Panc1 (cell line): ENCODE results near the gene GPATCH8. TPM values are rescaled to one million over a fixed set of nuclear protein-coding genes. Genes with fewer than 3 reads are reported as not detected.

Experiments
- ATAC-seq: fragments of 200-7000 bp; cut with Tn5 transposase; 2 replicates; pipeline ENCODE4 v1.9.1; 2020; ENCODE audit warnings: mild to moderate bottlenecking, moderate library complexity
- BruUV-seq: library from RNA; stranded (reverse); fragments of 400-500 nt; replicated peaks from 2 replicates; lab custom pipeline; 2021; lab: Mats Ljungman, UMichigan
- CTCF ChIA-PET: fragments of 300-600 bp; sonication (Branson Sonifier 250); formaldehyde crosslinking; loops from one replicate; lab custom pipeline; 2022; ENCODE audit warnings: antibody characterized with exemption; lab: Charles Lee
- POLR2A ChIA-PET: fragments of 300-600 bp; sonication (Branson Sonifier 250); formaldehyde crosslinking; loops from one replicate; lab custom pipeline; 2022; ENCODE audit warnings: antibody characterized with exemption; lab: Charles Lee
- DNase-seq: peaks from one replicate; pipeline ENCODE4 v3.0.0-alpha.2; 2010; ENCODE audit warnings: low read depth, low spot score
- H3K27ac ChIP-seq: 2 replicates; pipeline ENCODE4 v1.5.1; 2011; ENCODE audit warnings: mild to moderate bottlenecking, low read length, inconsistent platforms
- H3K27me3 ChIP-seq: fragments of 200-500 bp; sonication (Bioruptor generic); 2 replicates; pipeline ENCODE4 v1.6.0; 2014; ENCODE audit warnings: low read length, inconsistent platforms; ENCODE audit not compliant: control insufficient read depth, insufficient read depth
- H3K36me3 ChIP-seq: fragments of 200-500 bp; sonication (Bioruptor generic); 2 replicates; pipeline ENCODE4 v1.5.1; 2014; ENCODE audit warnings: inconsistent platforms, mild to moderate bottlenecking, low read length, moderate library complexity; ENCODE audit not compliant: control insufficient read depth, insufficient read depth
- H3K4me1 ChIP-seq: 2 replicates; pipeline ENCODE4 v1.5.1; 2011; ENCODE audit warnings: inconsistent platforms, mild to moderate bottlenecking, low read length, moderate library complexity; ENCODE audit not compliant: control insufficient read depth, insufficient read depth
- H3K4me3 ChIP-seq, 2 experiments: 2 replicates each; pipeline ENCODE4 v1.5.1; 2011 to 2012; ENCODE audit warnings: low read depth in 2 of 2, low read length in 2 of 2, mild to moderate bottlenecking in 2 of 2, inconsistent platforms in 1 of 2, moderate library complexity in 1 of 2
- H3K9me3 ChIP-seq: fragments of 200-500 bp; sonication (Bioruptor generic); 2 replicates; pipeline ENCODE4 v1.5.1; 2014; ENCODE audit warnings: low read depth, mild to moderate bottlenecking, inconsistent platforms, low read length, moderate library complexity; ENCODE audit not compliant: control insufficient read depth, insufficient read depth
- CTCF ChIP-seq: fragments of 450-650 bp; IDR thresholded peaks from 2 replicates; pipeline ENCODE4 v1.5.1; 2017; ENCODE audit warnings: mild to moderate bottlenecking
- POLR2AphosphoS5 ChIP-seq: IDR thresholded peaks from 2 replicates; pipeline ENCODE4 v1.6.1; 2012; ENCODE audit warnings: mild to moderate bottlenecking, low read depth, low read length, moderate library complexity
- REST ChIP-seq, 2 experiments: IDR thresholded peaks; 2 replicates each; pipeline ENCODE4 v1.6.1; 2011 to 2012; ENCODE audit warnings: low read depth in 2 of 2, control low read depth in 1 of 2, low read length in 1 of 2, mild to moderate bottlenecking in 1 of 2, moderate library complexity in 1 of 2; ENCODE audit not compliant: insufficient read depth in 1 of 2
- SIN3A ChIP-seq: IDR thresholded peaks from 2 replicates; pipeline ENCODE4 v1.6.1; 2012; ENCODE audit warnings: low read depth, mild to moderate bottlenecking, low read length, moderate library complexity, borderline replicate concordance; ENCODE audit not compliant: insufficient read depth
- TCF7L2 ChIP-seq: IDR thresholded peaks from 2 replicates; pipeline ENCODE4 v1.6.1; 2011; ENCODE audit warnings: mild to moderate bottlenecking, low read depth, low read length, inconsistent platforms
- in situ Hi-C: cut with HindIII; loops from 2 replicates; pipeline ENCODE4 v1.10.0; 2016; ENCODE audit warnings: low sequenced_read_pairs, low pct_unique_long_range_greater_than_20kb
- intact Hi-C: fragments of 100-400 bp; cut with micrococcal nuclease; formaldehyde crosslinking; loops from one replicate; pipeline ENCODE4 v1.10.0; 2022; ENCODE audit not compliant: unreplicated experiment
- total RNA-seq: library from RNA; stranded (reverse); gene quantifications from one replicate; pipeline ENCODE4 v1.2.1, GENCODE V29; 2021; ENCODE audit not compliant: unreplicated experiment

The GPATCH8 gene
- total RNA-seq, 1 experiment from 2014 or later, result 30.8 TPM

GRCh38 chr17:44384281-44384822, 118.9 kb downstream of the GPATCH8 start:
- Histone ChIP-seq H3K27ac (no peak overlapping the region), H3K4me1 (peaks cover 2% of the 10 kb centered on the region; the same call in 1 of the 2 replicates), H3K27me3 (no peaks in the 10 kb centered on the region), H3K4me3 (no peak overlapping the region), H3K9me3 (no peaks in the 10 kb centered on the region), H3K36me3 (no peaks in the 10 kb centered on the region)
- ChIA-PET POLR2A (no interaction called here), CTCF (no interaction called here)
- DNase-seq, result no peak
- in situ Hi-C loops (no loop called here), intact Hi-C loops (no loop called here)
- ATAC-seq, result no peak
- no TSS peak for BruUV-seq
- no peak for TF ChIP-seq REST (IDR thresholded peaks at IDR 0.05; ENCODE audit: insufficient read depth in 1 of 2, low read depth in 2 of 2, low read length in 1 of 2)
- no peak for TF ChIP-seq TCF7L2
- TF ChIP-seq POLR2AphosphoS5, result no peak
- TF ChIP-seq CTCF, result no peak
- no peak for TF ChIP-seq SIN3A

- DNase-seq, result no peak
- Histone ChIP-seq H3K27ac (no peak overlapping the region), H3K9me3 (no peaks in the 10 kb centered on the region), H3K27me3 (no peaks in the 10 kb centered on the region), H3K4me3 (no peak overlapping the region), H3K36me3 (no peaks in the 10 kb centered on the region), H3K4me1 (peaks cover 2% of the 10 kb centered on the region; the same call in 1 of the 2 replicates)
- POLR2A ChIA-PET, result no interaction called here
- TF ChIP-seq TCF7L2 (no peak), REST (IDR thresholded peaks at IDR 0.05; ENCODE audit: insufficient read depth in 1 of 2, low read depth in 2 of 2, low read length in 1 of 2) (no peak), CTCF (no peak), POLR2AphosphoS5 (no peak), SIN3A (no peak)
- in situ Hi-C loops, result no loop called here
- BruUV-seq, result no TSS peak
- CTCF ChIA-PET, result no interaction called here
- intact Hi-C loops, result no loop called here
- ATAC-seq, result no peak
Observed at GRCh38 chr17:44383861-44384260, 119.3 kb downstream of the GPATCH8 start.
